ENCODE results near the gene TRPM2. TPM values are rescaled to one million over a fixed set of nuclear protein-coding genes. Genes with fewer than 3 reads are reported as not detected.

TRPM2 gene
- total and polyA plus RNA-seq, 2 donors (not counting 3 experiments of a cell fraction or from before 2014, with no cell fraction given), result not detected

- no TSS peak for BruUV-seq (replicated peaks)
- no peaks in the 10 kb centered on the region for H3K9me1 ChIP-seq (replicated peaks; ENCODE audit: control insufficient read depth, extremely low read depth, insufficient read depth, low read length)
- no peak overlapping the region for H3K4me3 ChIP-seq (replicated peaks in 1 of 3; ENCODE audit: insufficient read depth in 1 of 3, low read depth in 1 of 3, low read length in 3 of 3)
- no peak for DNase-seq (ENCODE audit: low read depth, low spot score)
- H2AFZ ChIP-seq (ENCODE audit: low read depth, low read length), result no peak overlapping the region
- H3K4me2 ChIP-seq (ENCODE audit: insufficient read depth, low read length), result no peak overlapping the region
- H3K27me3 ChIP-seq (ENCODE audit: control insufficient read depth in 2 of 2, insufficient read depth in 2 of 2, low read length in 2 of 2), result no peaks in the 10 kb centered on the region
- TF ChIP-seq POLR2A (IDR thresholded peaks at IDR 0.05; ENCODE audit: low read depth, low read length), result no peak
- no peak for TF ChIP-seq JUN (IDR thresholded peaks at IDR 0.05; ENCODE audit: borderline replicate concordance, insufficient read depth, insufficient read length, low read depth)
- no peak for TF ChIP-seq MYC (IDR thresholded peaks at IDR 0.05; ENCODE audit: low read depth, low read length)
- TF ChIP-seq, protein P1, sequence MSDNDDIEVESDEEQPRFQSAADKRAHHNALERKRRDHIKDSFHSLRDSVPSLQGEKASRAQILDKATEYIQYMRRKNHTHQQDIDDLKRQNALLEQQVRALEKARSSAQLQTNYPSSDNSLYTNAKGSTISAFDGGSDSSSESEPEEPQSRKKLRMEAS (IDR thresholded peaks at IDR 0.05; ENCODE audit: insufficient read depth, insufficient read length), result no peak
- TF ChIP-seq GATA2 (IDR thresholded peaks at IDR 0.05; ENCODE audit: insufficient read depth, insufficient read length, low read depth, low read length), result no peak
- no peak for TF ChIP-seq EZH2 (IDR thresholded peaks at IDR 0.05; ENCODE audit: borderline replicate concordance, low read depth, low read length, severe bottlenecking)
- no peak for TF ChIP-seq POLR2AphosphoS5 (IDR thresholded peaks at IDR 0.05; ENCODE audit: insufficient read depth, low read depth, low read length)
- no peak for TF ChIP-seq FOS (IDR thresholded peaks at IDR 0.05; ENCODE audit: borderline replicate concordance, insufficient read depth, low read length)
- TF ChIP-seq CTCF (IDR thresholded peaks at IDR 0.05; ENCODE audit: extremely low read depth in 1 of 2, insufficient read depth in 1 of 2, low read depth in 1 of 2, low read length in 2 of 2), result no peak
- no peaks in the 10 kb centered on the region for H3K79me2 ChIP-seq (ENCODE audit: control insufficient read depth, insufficient read depth, low read length)
- dilution Hi-C loops (cut with MboI; ENCODE audit: extremely low pct_ligation_motif_present, low sequenced_read_pairs), result no loop called here
- intact Hi-C loops (cut with micrococcal nuclease), result no loop called here
- ChIA-PET POLR2A (no interaction called here), CTCF (no interaction called here)
- H3K36me3 ChIP-seq (ENCODE audit: control insufficient read depth in 2 of 2, extremely low read depth in 1 of 2, insufficient read depth in 2 of 2, low read length in 2 of 2), result no peaks in the 10 kb centered on the region
- H4K20me1 ChIP-seq (replicated peaks; ENCODE audit: control insufficient read depth, extremely low read depth, insufficient read depth, low read length), result no peaks in the 10 kb centered on the region
- FAIRE-seq, result no peak
- H3K9ac ChIP-seq (replicated peaks; ENCODE audit: extremely low read depth, insufficient read depth, low read length), result no peak overlapping the region
- H3K4me1 ChIP-seq (ENCODE audit: control insufficient read depth, extremely low read depth, insufficient read depth, low read length), result no peaks in the 10 kb centered on the region
- no peak overlapping the region for H3K27ac ChIP-seq (ENCODE audit: insufficient read depth, low read depth, low read length)
- peaks cover 3% of the 10 kb centered on the region for H3K9me3 ChIP-seq (replicated peaks; ENCODE audit: control insufficient read depth, insufficient read depth, low read length)
These were observed 48.2 kb downstream of the TRPM2 start for GRCh38 chr21:44401386-44402160.

Data from endothelial cell of umbilical vein (primary cell).